GM18867 (cell line): ENCODE results near the gene EVC.

Experiments used
- ATAC-seq: cut with Tn5 transposase; IDR thresholded peaks from one replicate; pipeline ENCODE4 v1.9.1; 2021; ENCODE audit warnings: mild to moderate bottlenecking, moderate library complexity; ENCODE audit not compliant: unreplicated experiment

EVC gene

GRCh38 chr4:5710961-5711478 is at the start of gene EVC:
Gene EVC, plus strand, starts transcription at chr4:5711201. Its CDS starts 180 bp downstream, at chr4:5711381.
- ATAC-seq = no peak

- no peak for ATAC-seq
These were observed 49.8 kb upstream of the EVC start for GRCh38 chr4:5661237-5661636.

- no peak for ATAC-seq
These were observed 48.4 kb upstream of the EVC start for GRCh38 chr4:5662555-5662954.

GRCh38 chr4:5664778-5665177 is 46.2 kb upstream of the EVC start:
- no peak for ATAC-seq

- no peak for ATAC-seq
These were observed 44.3 kb upstream of the EVC start for GRCh38 chr4:5666741-5667140.

- no peak for ATAC-seq
These were observed 34.2 kb upstream of the EVC start for GRCh38 chr4:5676763-5677162.

GRCh38 chr4:5678977-5679376 is 32.0 kb upstream of the EVC start:
- ATAC-seq = no peak

GRCh38 chr4:5683566-5683965 is 27.4 kb upstream of the EVC start:
- no peak for ATAC-seq

- ATAC-seq = no peak
These were observed 25.7 kb upstream of the EVC start for GRCh38 chr4:5685296-5685695.

GRCh38 chr4:5686338-5686737 is 24.7 kb upstream of the EVC start:
- ATAC-seq = no peak

GRCh38 chr4:5689065-5689464 is 21.9 kb upstream of the EVC start:
- no peak for ATAC-seq

GRCh38 chr4:5691491-5692132 is 19.4 kb upstream of the EVC start:
- no peak for ATAC-seq

GRCh38 chr4:5693871-5694270 is 17.1 kb upstream of the EVC start:
- no peak for ATAC-seq

- no peak for ATAC-seq
These were observed 14.7 kb upstream of the EVC start for GRCh38 chr4:5696341-5696740.

GRCh38 chr4:5700459-5700858 is 10.5 kb upstream of the EVC start:
- no peak for ATAC-seq

- ATAC-seq = no peak
These were observed 9.0 kb upstream of the EVC start for GRCh38 chr4:5701971-5702370.

- ATAC-seq = no peak
These were observed 7.2 kb upstream of the EVC start for GRCh38 chr4:5703831-5704230.

GRCh38 chr4:5704276-5704675 is 6.7 kb upstream of the EVC start:
- no peak for ATAC-seq

- no peak for ATAC-seq
These were observed 5.2 kb upstream of the EVC start for GRCh38 chr4:5705647-5706320.

GRCh38 chr4:5706486-5707290 is 4.3 kb upstream of the EVC start:
- ATAC-seq = no peak

- ATAC-seq = no peak
These were observed 3.6 kb upstream of the EVC start for GRCh38 chr4:5707366-5707765.
